HS-5 (cell line): ENCODE data around the gene CTBP1.

Experiments
- DNase-seq: peaks from one replicate; pipeline ENCODE4 v3.0.0-alpha.2; 2012; ENCODE audit warnings: low read depth

CTBP1 gene

DNA sequence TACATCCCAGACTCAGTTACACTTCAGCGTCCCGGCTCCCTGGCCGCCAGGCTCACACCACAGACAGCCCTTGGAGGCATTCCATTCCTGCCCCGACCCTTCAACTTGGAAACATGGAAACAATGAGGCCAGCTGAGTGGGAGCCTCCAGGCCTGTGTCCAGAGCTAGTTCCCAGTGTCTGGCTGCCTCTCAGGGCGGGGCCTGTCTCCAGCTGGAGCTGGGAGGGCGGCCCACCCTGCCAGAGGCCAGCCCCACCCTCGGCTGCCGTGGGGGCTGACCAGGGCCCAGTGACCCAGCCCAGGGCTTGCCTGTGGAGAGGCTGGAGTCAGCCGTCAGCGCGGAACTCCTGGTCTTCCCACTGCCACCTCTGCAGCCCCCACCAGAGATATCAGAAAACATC is 39.1 kb downstream of the CTBP1 start:
- no peak for DNase-seq

- DNase-seq, result no peak
Measured at GRCh38 chr4:1208970-1209704, 39.8 kb downstream of the CTBP1 start.

DNA sequence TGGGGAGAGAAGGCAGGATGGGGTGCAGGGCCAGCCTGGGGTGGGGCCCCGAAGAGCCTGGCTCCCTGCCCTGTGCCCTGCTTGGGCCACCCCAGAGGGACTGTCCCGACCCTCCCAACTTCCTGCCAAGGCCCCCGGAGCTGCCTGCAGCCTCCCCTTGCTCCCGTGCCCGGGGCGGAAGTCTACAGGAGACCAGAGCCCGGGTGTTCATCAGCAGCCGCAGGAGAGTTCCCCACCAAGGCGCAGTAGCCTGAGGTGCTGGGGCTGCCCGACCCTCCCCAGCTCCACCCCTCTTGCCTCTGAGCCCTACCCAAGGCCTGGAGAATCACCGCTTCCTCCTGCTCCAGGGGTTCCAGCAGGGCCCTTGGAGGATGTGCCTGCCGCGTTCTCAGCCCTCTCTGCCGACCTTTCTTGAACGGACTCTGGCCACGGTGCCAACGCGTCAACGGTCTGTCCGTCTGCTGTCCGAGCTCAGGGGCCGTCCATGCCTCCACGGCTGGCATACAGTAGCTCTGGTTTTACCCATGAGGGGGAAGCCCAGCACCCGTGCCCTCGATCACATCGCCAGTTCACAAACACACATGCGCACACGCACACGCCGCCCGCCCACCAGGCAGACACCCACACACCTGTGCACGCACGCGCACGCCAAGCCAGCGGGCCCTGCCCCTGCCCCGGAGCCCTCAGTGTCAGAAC is 40.5 kb downstream of the CTBP1 start:
- no peak for DNase-seq

- no peak for DNase-seq
Measured at GRCh38 chr4:1207603-1208265, 41.2 kb downstream of the CTBP1 start.

GRCh38 chr4:1207157-1207470 is 41.8 kb downstream of the CTBP1 start:
- DNase-seq, result no peak

DNA sequence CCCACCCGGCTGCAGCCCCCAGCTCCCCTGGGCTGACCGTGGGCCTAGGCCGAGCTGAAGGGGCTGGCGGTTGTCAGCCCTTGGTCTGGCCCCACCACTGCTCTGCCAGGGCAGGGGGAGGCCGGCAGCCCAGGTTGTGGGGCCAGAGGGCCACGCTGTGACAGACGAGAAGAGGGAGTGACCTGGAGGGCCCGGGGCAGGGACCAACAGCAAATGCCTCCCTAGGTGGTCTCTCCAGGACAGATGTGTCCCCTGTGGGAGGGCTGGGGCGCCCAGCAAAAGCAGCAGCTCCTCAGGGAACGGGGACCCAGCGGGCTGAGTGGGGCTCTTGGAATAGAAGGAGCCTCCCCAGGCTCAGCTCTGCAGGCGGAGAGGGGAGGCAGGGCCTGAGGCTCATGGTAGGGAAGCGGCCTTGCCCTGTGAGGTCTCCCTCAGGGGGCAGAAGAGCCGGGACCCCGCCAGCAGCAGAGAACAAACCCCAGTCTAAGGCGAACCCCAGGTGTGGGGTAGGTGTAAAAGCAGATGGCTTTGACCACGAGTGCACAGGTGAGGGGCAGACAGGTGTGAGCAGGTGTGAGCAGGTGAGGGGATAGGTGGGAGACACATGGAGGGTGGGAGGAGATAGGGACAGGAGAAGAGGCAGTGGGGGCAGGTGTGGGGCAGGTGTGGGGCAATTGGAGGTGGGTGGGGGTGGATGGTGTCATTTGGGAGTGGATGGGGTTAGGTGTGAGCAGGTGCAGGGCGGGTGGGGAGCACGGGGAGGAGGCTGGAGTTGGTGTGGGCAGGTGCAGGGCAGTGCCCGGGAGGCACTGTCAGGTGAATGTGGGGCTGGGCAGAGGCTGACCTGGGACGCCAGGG is 42.4 kb downstream of the CTBP1 start:
- no peak for DNase-seq

GRCh38 chr4:1205586-1206298 is 43.2 kb downstream of the CTBP1 start:
- DNase-seq, result no peak

- no peak for DNase-seq
Measured at GRCh38 chr4:1204828-1205585, 43.9 kb downstream of the CTBP1 start.

- DNase-seq, result no peak
Measured at GRCh38 chr4:1204286-1204827, 44.6 kb downstream of the CTBP1 start.

- no peak for DNase-seq
Measured at GRCh38 chr4:1203026-1203616, 45.8 kb downstream of the CTBP1 start.

DNA sequence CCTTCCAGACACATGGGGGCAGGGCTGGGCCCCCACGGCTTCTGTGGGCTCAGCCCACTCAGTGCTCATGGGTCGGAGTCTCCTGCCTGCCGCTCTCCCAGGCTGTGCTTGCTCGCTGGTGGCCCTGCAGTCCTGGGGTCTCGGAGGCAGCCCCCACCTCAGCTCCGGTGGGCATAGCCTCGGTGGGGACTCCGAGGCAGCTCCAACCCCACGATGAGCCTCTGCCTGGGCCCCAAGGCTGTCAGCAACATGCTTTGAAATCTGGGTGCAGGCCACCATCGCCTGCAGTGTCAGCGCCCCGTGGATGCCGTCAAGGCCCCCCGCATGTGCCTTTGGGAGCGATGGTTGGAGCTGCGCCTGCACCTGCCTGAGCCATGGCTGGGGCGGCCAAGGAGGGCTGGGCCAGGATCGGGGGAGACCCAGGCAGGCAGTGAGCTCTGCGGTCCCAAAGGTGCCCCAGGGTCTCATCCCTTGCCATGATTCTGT is 46.4 kb downstream of the CTBP1 start:
- DNase-seq, result no peak

DNA sequence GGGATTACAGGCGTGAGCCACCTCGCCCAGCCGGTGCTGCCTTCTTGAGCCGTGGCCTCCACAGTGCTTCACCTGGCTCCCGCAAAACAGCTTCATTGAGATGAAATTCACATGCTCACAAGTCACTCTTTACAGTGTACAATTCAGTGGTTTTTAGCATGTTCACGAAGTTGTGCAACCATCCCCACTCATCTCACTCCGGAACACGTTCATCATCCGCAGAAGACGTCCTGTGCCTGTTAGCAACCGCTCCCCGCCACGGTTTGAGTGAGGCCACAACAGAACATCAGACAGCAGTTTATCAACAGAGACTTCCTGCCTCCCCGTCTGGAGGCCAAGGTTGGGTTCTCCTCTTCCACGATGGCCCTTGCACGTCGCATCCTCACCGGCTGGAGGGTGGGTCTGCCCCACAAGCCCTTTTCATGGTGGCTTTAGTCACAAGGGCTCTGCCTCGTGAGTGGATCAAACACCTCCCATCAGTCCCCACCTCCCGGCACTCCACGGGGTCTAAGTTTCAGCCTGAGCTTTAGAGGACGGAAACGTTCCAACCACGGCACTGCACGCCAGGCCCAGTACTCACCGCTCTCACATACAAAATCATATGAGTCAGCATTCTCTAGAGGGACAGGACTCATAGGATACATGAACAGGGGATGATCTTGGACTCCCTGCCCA is 46.9 kb downstream of the CTBP1 start:
- DNase-seq, result no peak

- DNase-seq, result peak; percentile 50
Measured at GRCh38 chr4:1200425-1201035, 48.4 kb downstream of the CTBP1 start.

DNA sequence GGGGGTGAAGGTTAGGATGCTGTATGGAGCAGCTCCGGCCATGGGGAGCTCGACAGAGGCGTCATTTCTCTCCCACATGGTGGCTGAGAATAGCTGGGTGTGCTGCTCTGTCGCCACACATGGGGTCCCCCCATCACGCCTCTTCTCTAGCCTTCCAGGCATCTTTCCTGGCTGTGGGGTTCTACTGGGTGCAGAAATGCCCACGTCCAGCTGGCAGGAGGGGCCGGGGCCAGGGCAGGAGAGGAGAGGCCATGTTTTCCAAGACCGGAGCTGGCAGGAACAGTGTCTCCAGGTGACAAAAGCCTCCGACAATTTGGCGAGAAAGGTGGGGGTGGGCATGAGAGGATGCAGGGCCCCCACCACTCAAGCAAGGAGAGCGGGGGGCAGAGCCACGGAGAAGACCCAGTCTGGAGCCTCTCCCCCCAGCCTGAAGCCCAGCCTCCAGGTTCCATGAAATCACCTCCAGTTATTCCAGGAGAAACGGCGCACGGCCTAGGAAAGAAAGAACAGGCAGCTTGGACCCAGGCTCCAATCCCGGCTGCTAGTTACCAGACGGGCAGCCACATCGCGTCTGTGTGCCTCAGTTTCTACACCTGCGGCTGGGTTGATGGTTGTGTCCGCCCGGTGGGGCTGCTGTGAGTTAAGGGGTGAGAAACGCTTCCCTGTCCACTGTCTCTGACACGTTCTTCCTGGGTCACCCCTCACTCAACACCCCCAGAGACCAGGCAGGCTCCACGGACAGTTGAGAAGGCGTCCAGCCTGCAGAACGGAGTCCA is 49.2 kb downstream of the CTBP1 start:
- DNase-seq, result no peak

DNA sequence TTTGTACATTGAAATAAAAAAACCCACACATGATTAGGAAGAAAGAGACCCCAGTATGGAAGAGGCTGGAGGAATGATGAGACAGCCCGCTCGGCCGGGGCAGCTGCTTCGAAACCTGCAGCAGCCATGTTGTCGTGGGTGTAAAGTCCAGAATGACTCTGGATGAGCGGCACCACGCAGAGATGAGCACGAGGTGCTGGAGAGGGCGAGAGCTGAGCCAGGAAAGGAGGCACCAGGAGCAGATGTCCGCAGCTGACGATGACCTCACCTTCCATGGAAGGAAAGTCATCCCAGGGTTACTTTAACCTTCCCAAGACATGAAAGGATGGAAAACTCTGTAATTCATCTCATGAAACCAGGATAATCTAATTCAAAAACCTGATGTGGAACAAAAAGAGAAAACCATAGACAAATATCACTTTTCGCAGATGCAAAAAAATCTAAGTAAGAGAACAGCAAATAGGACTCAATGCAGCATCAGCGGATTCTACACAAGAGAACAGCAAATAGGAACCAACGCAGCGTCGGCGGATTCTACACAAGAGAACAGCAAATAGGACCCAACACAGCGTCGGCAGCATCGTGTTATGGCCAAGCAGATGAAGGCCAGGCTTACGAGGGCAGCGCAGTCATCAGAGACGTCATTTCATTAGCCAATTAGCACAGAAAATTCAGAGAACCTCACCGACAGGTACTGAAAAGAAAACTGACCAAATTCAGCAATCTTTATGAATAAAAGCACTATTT is 50.7 kb downstream of the CTBP1 start:
- DNase-seq, result no peak

DNA sequence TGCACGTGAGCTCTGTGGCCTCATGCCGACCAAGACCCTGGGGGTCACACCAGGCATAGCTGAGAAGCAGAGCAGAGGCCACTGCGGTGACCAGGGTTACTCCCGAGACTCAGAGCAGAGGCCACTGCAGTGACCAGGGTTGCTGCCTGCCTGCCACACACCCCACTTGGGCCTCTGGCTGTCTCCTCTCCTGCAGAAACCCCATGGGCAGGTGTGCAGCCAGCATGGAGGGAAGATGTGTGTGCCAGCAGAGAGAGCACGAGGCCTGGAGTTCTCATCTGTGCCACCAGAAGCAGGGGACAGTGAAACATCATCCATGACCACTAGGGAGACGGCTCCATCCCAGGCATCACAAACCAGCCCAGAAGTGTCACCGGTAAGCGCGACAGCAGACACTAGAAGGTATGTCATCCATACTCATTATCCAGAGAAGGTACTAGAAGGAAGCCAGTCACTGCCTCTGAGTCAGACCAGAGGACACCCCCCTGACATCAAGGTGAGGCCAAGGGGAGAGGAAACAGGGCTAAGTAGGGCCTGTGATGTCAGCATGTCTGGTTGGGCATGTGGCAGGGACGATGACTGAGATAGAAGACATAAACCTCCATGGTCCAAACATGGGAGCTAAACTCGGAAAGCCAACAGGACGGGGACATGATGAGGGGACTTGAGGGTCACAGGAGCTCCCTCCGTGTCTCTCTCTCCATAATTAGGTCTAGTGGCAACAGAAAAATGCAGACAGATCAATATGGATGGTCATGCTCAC is 52.3 kb downstream of the CTBP1 start:
- no peak for DNase-seq

DNA sequence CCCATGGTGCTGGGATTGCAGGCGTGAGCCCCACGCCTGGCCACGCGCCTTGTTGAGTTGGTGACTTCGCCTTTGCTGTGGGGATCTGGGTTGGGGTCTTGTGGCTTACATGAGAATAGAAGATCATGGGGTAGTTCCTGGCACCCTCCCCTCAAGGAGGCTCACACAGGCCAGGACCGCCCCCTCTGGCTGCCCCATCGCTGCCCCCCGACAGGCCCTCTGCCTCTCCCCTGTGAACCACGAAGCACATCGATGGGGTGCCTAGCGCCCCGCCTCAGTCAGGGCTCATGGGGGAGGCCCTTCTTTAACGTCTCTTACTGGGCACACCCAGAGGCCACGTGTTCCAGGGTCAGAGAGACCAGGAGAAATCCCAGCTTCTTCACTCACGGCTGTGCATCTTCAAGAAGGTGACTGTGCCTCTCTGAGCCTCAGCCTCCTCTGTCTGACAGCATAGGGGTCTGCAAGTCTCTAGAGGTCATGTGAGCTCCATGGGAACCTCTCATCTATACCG is 53.0 kb downstream of the CTBP1 start:
- no peak for DNase-seq
